ENCODE results near the gene TOMM5.

Gene TOMM5

DNA sequence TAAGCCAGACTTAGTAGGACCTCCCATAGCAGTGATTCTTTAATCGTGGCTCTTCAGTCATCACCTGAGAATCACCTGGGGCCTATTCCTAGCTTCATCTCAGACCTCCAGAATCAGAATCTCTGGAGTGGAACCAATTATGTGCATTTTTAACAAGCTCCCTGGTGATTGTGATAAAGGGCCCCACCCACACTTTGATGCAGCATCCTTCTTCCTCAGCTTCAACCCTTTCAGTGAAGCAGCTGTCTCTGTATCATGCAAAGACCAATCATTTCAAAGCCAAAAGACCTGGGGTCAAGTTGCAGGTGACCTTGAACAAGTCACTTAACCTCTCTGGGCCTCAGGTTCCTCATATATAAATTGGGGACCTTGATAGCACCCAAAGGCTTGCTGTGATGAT, 33.3 kb downstream of the TOMM5 start:
- H3K27me3 ChIP-seq (ENCODE audit: control insufficient read depth in 1 of 2, insufficient read depth in 2 of 2, low read length in 2 of 2), result no peaks in the 10 kb centered on the region
- H3K9ac ChIP-seq (ENCODE audit: low read length), result no peak overlapping the region
- H3K4me1 ChIP-seq (ENCODE audit: insufficient read depth, low read length), result no peaks in the 10 kb centered on the region
- H3K4me3 ChIP-seq (ENCODE audit: low read depth in 1 of 2, low read length in 2 of 2), result no peak overlapping the region
- H3K27ac ChIP-seq (ENCODE audit: low read depth, low read length), result no peak overlapping the region
- no peaks in the 10 kb centered on the region for H3K9me3 ChIP-seq (ENCODE audit: low read length)
- no peaks in the 10 kb centered on the region for H3K36me3 ChIP-seq (ENCODE audit: insufficient read depth, low read length)

DNA sequence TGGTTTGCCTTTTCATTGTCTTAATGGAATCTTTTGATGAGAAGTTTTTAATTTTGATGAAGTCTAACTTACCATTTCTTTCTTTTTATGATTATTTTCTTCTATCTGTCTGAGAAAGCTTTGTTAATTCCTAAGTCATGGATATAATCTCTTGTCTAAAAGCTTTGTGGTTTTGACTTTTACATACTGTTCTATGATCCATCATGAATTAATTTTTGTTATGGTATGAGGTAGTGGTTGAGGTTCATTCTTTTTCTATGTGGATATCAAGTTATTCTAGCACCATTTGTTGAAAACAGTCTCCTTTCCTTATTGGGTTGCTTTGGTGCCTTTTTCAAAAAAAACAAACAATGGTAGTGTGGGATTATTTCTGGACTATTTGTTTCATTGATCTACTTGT, 36.6 kb downstream of the TOMM5 start:
- no peak overlapping the region for H3K9ac ChIP-seq (ENCODE audit: low read length)
- H3K27ac ChIP-seq (ENCODE audit: low read depth, low read length), result no peak overlapping the region
- H3K4me1 ChIP-seq (ENCODE audit: insufficient read depth, low read length), result peaks cover 7% of the 10 kb centered on the region
- H3K4me3 ChIP-seq (ENCODE audit: low read depth in 1 of 2, low read length in 2 of 2), result no peak overlapping the region
- no peaks in the 10 kb centered on the region for H3K9me3 ChIP-seq (ENCODE audit: low read length)
- no peaks in the 10 kb centered on the region for H3K36me3 ChIP-seq (ENCODE audit: insufficient read depth, low read length)
- H3K27me3 ChIP-seq (ENCODE audit: control insufficient read depth in 1 of 2, insufficient read depth in 2 of 2, low read length in 2 of 2), result no peaks in the 10 kb centered on the region

DNA sequence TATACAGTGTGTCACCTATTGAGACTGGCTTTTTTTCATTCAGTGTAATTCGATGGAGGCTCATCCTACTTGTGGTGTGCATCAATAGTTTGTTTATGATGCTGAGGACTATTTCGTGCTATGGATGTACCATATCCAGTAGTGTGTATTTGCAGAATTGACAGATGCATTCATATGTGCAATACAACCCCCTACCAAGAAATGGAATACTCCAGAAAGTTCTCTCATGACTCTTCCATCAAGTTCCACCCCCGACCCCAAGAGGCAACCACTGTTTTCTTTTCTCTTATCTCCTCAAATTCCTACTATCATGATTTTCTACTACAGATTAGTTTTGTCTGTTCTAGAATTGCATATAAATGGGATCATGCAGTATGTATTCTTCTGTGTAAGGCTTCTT, 38.1 kb downstream of the TOMM5 start:
- Histone ChIP-seq H3K9ac (ENCODE audit: low read length) (no peak overlapping the region), H3K4me1 (ENCODE audit: insufficient read depth, low read length) (peaks cover 9% of the 10 kb centered on the region), H3K27me3 (ENCODE audit: control insufficient read depth in 1 of 2, insufficient read depth in 2 of 2, low read length in 2 of 2) (no peaks in the 10 kb centered on the region), H3K9me3 (ENCODE audit: low read length) (no peaks in the 10 kb centered on the region), H3K36me3 (ENCODE audit: insufficient read depth, low read length) (no peaks in the 10 kb centered on the region), H3K4me3 (ENCODE audit: low read depth in 1 of 2, low read length in 2 of 2) (no peak overlapping the region), H3K27ac (ENCODE audit: low read depth, low read length) (no peak overlapping the region)

DNA sequence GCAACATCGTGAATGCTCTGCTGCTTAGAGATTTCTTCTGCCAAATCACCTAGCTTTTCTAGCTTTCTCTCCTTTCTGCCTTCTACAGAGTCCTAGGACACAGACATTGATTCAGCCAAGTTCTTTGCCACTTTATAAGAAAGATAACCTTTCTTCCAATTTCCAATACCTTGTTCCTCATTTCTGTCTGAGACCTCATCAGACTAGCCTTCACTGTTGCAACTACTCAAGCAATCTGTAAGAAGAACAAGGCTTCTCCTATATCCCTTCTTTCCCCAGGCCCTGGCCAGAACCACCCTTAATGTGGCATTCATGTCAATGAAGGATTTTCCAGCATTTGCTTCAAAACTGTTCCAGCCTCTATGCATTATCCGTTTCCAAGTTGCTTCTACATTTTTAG, 40.5 kb downstream of the TOMM5 start:
- Histone ChIP-seq H3K27ac (ENCODE audit: low read depth, low read length) (no peak overlapping the region), H3K4me3 (ENCODE audit: low read depth in 1 of 2, low read length in 2 of 2) (no peak overlapping the region), H3K9ac (ENCODE audit: low read length) (no peak overlapping the region), H3K36me3 (ENCODE audit: insufficient read depth, low read length) (no peaks in the 10 kb centered on the region), H3K4me1 (ENCODE audit: insufficient read depth, low read length) (peaks cover 9% of the 10 kb centered on the region), H3K9me3 (ENCODE audit: low read length) (no peaks in the 10 kb centered on the region), H3K27me3 (ENCODE audit: control insufficient read depth in 1 of 2, insufficient read depth in 2 of 2, low read length in 2 of 2) (no peaks in the 10 kb centered on the region)

DNA sequence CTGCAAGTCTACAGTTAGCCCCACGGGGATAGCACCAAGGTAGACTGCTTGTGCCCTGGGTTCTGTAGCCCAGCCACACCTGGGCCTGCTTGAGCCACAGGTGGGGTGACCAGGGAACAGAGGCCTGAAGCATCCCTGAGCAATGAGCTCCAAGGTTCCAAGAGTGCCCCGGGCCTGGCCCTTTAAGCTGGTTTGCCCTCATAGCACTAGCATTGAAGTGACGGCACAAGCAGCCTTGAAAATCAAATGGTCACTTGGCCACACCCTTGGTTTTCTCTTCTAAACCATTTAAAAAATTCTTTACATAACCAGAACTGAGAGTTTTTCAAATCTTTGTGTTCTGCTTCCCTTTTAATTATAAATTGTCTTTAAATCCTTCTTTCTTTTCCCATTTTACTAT, 40.9 kb downstream of the TOMM5 start:
- Histone ChIP-seq H3K4me3 (ENCODE audit: low read depth in 1 of 2, low read length in 2 of 2) (no peak overlapping the region), H3K27me3 (ENCODE audit: control insufficient read depth in 1 of 2, insufficient read depth in 2 of 2, low read length in 2 of 2) (no peaks in the 10 kb centered on the region), H3K9me3 (ENCODE audit: low read length) (no peaks in the 10 kb centered on the region), H3K4me1 (ENCODE audit: insufficient read depth, low read length) (peaks cover 9% of the 10 kb centered on the region), H3K27ac (ENCODE audit: low read depth, low read length) (no peak overlapping the region), H3K36me3 (ENCODE audit: insufficient read depth, low read length) (no peaks in the 10 kb centered on the region), H3K9ac (ENCODE audit: low read length) (no peak overlapping the region)

DNA sequence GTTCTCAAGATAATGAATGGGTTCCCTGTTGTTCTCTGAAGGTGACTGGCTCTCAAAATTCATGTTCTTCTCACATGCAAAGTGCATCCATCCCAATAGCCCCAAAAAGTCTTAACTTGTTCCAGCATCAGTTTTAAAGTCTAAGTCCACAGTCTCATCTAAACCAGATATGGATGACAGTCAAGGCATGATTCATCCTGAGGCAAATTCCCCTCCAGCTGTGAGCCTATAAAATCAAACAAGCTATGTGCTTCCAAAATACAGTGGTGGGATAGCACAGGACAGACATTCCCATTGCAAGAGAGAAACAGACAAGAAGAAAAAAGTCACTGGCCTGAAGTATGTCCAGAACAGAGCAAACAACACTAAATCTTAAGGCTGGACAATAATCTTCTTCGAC, 41.6 kb downstream of the TOMM5 start:
- Histone ChIP-seq H3K9ac (ENCODE audit: low read length) (no peak overlapping the region), H3K4me1 (ENCODE audit: insufficient read depth, low read length) (peaks cover 9% of the 10 kb centered on the region), H3K27ac (ENCODE audit: low read depth, low read length) (no peak overlapping the region), H3K27me3 (ENCODE audit: control insufficient read depth in 1 of 2, insufficient read depth in 2 of 2, low read length in 2 of 2) (no peaks in the 10 kb centered on the region), H3K9me3 (ENCODE audit: low read length) (no peaks in the 10 kb centered on the region), H3K4me3 (ENCODE audit: low read depth in 1 of 2, low read length in 2 of 2) (no peak overlapping the region), H3K36me3 (ENCODE audit: insufficient read depth, low read length) (no peaks in the 10 kb centered on the region)

DNA sequence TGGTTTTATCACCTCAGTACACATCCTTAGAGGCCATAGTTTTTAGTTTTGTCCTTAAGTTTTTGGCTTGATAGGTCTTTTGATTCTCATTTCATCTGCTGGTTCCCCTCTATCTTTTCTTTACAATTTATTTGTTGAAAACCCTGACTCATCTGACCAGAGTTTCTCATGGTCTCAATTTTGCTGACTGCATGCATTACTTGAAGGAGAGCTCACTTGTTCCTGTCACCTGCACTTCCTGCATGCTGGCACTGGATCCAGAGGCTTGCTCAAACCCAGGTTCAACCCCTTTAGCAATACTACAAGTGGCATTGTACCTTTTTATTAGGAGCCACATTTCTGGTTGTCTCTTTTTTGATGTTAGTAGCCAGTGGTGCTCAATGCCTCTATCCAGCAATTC, 42.9 kb downstream of the TOMM5 start:
- no peak overlapping the region for H3K27ac ChIP-seq (ENCODE audit: low read depth, low read length)
- no peak overlapping the region for H3K9ac ChIP-seq (ENCODE audit: low read length)
- H3K9me3 ChIP-seq (ENCODE audit: low read length), result no peaks in the 10 kb centered on the region
- H3K36me3 ChIP-seq (ENCODE audit: insufficient read depth, low read length), result no peaks in the 10 kb centered on the region
- no peaks in the 10 kb centered on the region for H3K27me3 ChIP-seq (ENCODE audit: control insufficient read depth in 1 of 2, insufficient read depth in 2 of 2, low read length in 2 of 2)
- H3K4me1 ChIP-seq (ENCODE audit: insufficient read depth, low read length), result peaks cover 9% of the 10 kb centered on the region
- no peak overlapping the region for H3K4me3 ChIP-seq (ENCODE audit: low read depth in 1 of 2, low read length in 2 of 2)

DNA sequence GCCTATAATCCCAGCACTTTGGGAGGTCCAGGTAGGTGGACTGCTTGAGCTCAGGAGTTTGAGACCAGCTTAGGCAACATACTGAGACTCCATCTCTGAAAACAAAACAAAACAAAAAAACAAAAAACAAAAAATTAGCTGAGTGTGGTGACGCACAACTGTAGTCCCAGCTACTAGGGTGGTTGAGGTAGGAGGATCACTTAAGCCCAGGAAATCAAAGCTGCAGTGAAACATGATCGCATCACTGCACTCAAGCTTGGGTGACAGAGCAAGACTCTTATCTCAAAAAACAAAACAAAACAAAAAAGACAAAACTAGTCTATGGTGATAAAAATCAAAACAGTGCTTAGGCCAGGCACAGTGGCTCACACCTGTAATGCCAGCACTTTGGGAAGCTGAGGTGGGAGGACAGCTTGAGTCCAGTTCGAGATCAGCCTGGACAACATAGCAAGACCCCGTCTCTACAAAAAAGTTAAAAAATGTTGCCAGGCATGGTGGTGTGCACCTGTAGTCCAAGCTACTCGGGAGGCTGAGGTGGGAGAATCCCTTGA, 45.0 kb downstream of the TOMM5 start:
- no peak overlapping the region for H3K9ac ChIP-seq (ENCODE audit: low read length)
- no peaks in the 10 kb centered on the region for H3K36me3 ChIP-seq (ENCODE audit: insufficient read depth, low read length)
- H3K27me3 ChIP-seq (ENCODE audit: control insufficient read depth in 1 of 2, insufficient read depth in 2 of 2, low read length in 2 of 2), result no peaks in the 10 kb centered on the region
- H3K4me3 ChIP-seq (ENCODE audit: low read depth in 1 of 2, low read length in 2 of 2), result no peak overlapping the region
- no peaks in the 10 kb centered on the region for H3K9me3 ChIP-seq (ENCODE audit: low read length)
- peaks cover 9% of the 10 kb centered on the region for H3K4me1 ChIP-seq (ENCODE audit: insufficient read depth, low read length)
- H3K27ac ChIP-seq (ENCODE audit: low read depth, low read length), result no peak overlapping the region

DNA sequence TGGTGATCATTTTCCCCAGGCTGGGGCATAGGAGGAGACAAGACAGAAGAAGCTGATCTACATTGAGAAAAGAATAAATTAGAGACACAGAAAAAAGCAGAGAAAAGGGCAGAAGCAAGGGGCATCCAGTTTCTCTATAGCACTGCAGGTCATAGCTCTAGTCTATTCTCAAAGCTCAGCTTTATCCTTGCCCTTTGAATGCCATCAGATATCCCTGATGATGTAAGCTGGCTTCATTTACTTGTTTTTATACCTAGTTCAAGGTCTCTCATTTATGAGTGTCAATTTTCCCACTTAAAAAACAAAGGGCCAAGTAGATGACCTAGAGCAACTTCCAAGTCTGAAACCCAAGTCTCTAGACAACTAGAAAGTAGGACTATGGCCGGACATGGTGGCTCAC, 48.9 kb downstream of the TOMM5 start:
- H3K9me3 ChIP-seq (ENCODE audit: low read length), result no peaks in the 10 kb centered on the region
- peaks cover 14% of the 10 kb centered on the region for H3K36me3 ChIP-seq (ENCODE audit: insufficient read depth, low read length)
- H3K4me3 ChIP-seq (ENCODE audit: low read depth in 1 of 2, low read length in 2 of 2), result no peak overlapping the region
- H3K4me1 ChIP-seq (ENCODE audit: insufficient read depth, low read length), result no peaks in the 10 kb centered on the region
- no peak overlapping the region for H3K9ac ChIP-seq (ENCODE audit: low read length)
- no peak overlapping the region for H3K27ac ChIP-seq (ENCODE audit: low read depth, low read length)
- H3K27me3 ChIP-seq (ENCODE audit: control insufficient read depth in 1 of 2, insufficient read depth in 2 of 2, low read length in 2 of 2), result no peaks in the 10 kb centered on the region

DNA sequence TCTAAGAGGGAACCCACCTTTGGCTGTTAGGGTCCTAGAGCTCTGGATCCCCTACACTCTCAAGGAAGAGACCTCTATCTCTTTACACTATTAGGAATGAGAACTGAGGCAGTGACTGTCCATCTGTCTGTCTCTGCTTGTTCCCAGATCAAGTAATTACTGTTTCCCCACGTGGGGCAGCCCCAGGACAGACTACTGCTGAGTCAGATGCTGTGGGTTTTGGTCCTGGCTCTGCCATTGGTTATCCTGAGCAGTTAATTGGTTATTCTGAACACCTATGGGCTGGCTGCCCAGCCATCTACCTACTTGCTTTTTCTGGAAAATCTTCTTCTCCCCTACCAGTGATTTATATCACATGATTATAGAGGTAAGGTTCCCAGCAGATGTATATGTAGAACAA, 49.5 kb downstream of the TOMM5 start:
- Histone ChIP-seq H3K9ac (ENCODE audit: low read length) (no peak overlapping the region), H3K4me1 (ENCODE audit: insufficient read depth, low read length) (no peaks in the 10 kb centered on the region), H3K9me3 (ENCODE audit: low read length) (no peaks in the 10 kb centered on the region), H3K4me3 (ENCODE audit: low read depth in 1 of 2, low read length in 2 of 2) (no peak overlapping the region), H3K36me3 (ENCODE audit: insufficient read depth, low read length) (peaks cover 18% of the 10 kb centered on the region), H3K27me3 (ENCODE audit: control insufficient read depth in 1 of 2, insufficient read depth in 2 of 2, low read length in 2 of 2) (no peaks in the 10 kb centered on the region), H3K27ac (ENCODE audit: low read depth, low read length) (no peak overlapping the region)

DNA sequence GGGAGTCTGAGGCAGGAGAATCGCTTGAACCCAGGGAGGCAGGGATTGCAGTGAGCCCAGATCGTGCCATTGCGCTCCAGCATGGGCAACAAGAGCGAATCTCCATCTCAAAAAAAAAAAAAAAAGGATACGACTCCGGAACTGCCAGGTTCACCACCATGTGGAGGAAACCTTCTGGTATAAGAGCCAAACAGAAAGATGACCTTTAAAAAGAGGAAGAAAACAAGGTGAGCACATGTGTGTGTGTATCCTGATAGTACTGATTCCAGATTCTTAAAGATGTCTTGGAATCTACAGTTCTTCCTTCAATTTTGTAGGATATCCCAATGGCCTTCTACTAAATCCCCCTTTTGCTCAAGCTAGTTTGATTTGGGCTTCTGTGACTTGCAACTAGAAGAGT, 49.9 kb downstream of the TOMM5 start:
- Histone ChIP-seq H3K27me3 (ENCODE audit: control insufficient read depth in 1 of 2, insufficient read depth in 2 of 2, low read length in 2 of 2) (no peaks in the 10 kb centered on the region), H3K27ac (ENCODE audit: low read depth, low read length) (no peak overlapping the region), H3K9me3 (ENCODE audit: low read length) (no peaks in the 10 kb centered on the region), H3K9ac (ENCODE audit: low read length) (no peak overlapping the region), H3K4me1 (ENCODE audit: insufficient read depth, low read length) (no peaks in the 10 kb centered on the region), H3K4me3 (ENCODE audit: low read depth in 1 of 2, low read length in 2 of 2) (no peak overlapping the region), H3K36me3 (ENCODE audit: insufficient read depth, low read length) (peaks cover 22% of the 10 kb centered on the region)

DNA sequence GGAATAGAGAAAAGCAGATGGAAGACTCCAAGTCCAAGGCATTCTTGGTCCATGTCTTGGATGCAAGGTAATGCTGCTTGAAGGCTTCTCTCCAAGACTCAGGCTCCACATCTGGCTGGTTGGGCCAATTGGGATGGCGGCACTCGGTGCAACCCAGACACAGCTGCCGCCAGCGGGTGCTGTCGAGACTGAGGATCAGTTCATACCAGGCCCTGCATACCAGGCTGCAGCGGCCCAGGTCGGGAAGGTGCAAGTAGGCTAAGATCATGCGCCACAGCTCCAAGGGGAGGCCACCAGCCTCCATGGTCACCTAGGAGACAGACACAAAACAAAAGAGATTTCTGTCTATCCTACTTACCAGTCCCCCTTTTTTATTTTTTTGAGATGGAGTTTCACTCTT, 50.9 kb downstream of the TOMM5 start:
- H3K27ac ChIP-seq (ENCODE audit: low read depth, low read length), result no peak overlapping the region
- no peaks in the 10 kb centered on the region for H3K27me3 ChIP-seq (ENCODE audit: control insufficient read depth in 1 of 2, insufficient read depth in 2 of 2, low read length in 2 of 2)
- H3K4me3 ChIP-seq (ENCODE audit: low read depth in 1 of 2, low read length in 2 of 2), result no peak overlapping the region
- H3K9me3 ChIP-seq (ENCODE audit: low read length), result no peaks in the 10 kb centered on the region
- H3K4me1 ChIP-seq (ENCODE audit: insufficient read depth, low read length), result no peaks in the 10 kb centered on the region
- H3K9ac ChIP-seq (ENCODE audit: low read length), result no peak overlapping the region
- peaks cover 32% of the 10 kb centered on the region for H3K36me3 ChIP-seq (ENCODE audit: insufficient read depth, low read length)
